SK-N-DZ (cell line): ENCODE results near the gene FBXL15. TPM values are rescaled to one million over a fixed set of nuclear protein-coding genes. Genes with fewer than 3 reads are reported as not detected.

Experiments used
- DNase-seq: peaks from one replicate; pipeline ENCODE4 v3.0.0-alpha.2; 2015; ENCODE audit warnings: low spot score
- polyA plus RNA-seq, 2 experiments: library from polyadenylated mRNA; depleted of rRNA; stranded (reverse); fragments of >200 nt; gene quantifications; 2 replicates each; pipeline ENCODE4 v1.2.3, GENCODE V29; 2014

Gene FBXL15, protein sequence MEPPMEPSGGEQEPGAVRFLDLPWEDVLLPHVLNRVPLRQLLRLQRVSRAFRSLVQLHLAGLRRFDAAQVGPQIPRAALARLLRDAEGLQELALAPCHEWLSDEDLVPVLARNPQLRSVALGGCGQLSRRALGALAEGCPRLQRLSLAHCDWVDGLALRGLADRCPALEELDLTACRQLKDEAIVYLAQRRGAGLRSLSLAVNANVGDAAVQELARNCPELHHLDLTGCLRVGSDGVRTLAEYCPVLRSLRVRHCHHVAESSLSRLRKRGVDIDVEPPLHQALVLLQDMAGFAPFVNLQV
- polyA plus RNA-seq (2014; cell fraction: cytosol; rRNA removed): 34.1 and 42.6 TPM in 2 replicates
- polyA plus RNA-seq (2014; cell fraction: nucleus; rRNA removed): 47.1 and 53.0 TPM in 2 replicates

DNA sequence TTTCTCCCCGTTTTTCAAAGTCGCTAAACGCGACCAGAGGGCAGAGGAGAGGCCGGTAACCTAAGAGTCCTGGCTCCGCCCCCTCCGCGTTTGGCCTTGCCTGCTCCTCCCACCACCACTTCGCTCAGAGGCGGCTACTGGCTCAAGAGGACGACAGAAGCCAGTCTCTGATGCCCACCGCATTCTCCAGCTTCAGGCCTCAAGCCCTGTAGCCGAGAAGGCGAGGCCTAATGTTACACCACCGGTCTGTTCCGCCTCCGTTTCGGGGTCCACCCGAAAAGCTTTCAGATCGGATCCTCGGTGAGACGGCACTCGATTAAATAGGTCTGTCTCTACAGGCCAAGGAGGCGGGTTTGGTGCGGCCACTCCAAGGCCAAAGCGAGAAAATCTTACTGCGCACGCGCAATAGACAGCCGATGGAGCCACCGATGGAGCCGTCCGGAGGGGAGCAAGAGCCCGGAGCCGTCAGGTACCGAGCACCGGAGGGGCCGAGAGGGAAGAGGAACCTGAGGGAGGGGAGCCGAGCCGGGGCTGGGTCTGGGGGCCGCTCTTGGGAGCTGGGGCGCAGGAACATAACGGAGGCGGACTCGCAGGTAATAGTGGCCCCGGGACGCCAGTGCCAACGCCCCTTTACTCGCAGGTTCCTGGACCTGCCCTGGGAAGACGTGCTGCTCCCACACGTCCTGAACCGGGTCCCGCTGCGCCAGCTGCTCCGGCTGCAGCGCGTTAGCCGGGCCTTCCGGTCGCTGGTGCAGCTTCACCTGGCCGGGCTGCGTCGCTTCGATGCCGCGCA is at the start of gene FBXL15:
Gene FBXL15 (plus strand): TSS at position 123 of the 793 bp plus-strand sequence. CDS start 294 bp downstream, at position 417.
- peak; percentile 98 for DNase-seq

- DNase-seq: no peak
Observed at GRCh38 chr10:102371295-102371694, 49.3 kb upstream of the FBXL15 start.

GRCh38 chr10:102375250-102375649 is 45.4 kb upstream of the FBXL15 start:
- DNase-seq: no peak

GRCh38 chr10:102375867-102376266 is 44.8 kb upstream of the FBXL15 start:
- DNase-seq: no peak

DNA sequence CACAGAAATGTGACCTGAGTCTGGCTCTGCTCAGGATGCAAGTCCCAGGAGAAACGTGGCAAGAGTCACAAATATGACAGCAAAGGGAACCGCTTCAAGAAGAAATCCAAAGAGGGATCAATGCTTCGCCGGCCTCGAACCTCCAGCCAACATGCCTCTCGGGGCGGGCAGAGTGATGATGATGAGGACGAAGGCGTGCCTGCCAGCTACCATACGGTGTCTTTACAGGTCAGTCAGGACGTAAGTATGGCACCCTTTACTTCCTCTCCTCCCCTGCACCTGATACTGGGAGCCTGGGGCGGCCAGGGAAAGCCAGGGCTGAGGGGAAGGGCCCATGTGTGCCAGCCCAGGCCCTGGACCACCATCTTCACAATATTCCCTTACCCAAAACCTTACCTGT is 43.7 kb upstream of the FBXL15 start:
- DNase-seq: no peak

DNA sequence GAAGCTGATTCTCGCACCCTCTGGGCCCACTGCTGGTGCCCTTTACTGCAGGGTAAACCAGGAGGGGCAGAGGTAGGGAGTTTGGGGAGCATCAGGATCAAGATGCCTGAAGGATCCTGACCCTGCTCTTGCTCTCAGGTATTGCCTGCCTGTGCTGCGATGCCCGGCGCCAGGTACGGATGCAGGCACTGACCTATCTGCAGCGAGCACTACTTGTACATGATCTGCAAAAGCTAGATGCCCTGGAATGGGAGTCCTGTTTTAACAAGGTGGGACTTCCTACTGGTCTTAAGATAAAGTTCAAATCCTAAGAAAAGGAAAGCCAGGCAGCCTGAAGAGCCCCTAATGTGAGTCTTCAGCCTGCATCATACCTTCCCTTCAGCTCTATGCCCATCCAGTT is 41.3 kb upstream of the FBXL15 start:
- DNase-seq: no peak

- no peak for DNase-seq
Observed at GRCh38 chr10:102381983-102382382, 38.7 kb upstream of the FBXL15 start.

DNA sequence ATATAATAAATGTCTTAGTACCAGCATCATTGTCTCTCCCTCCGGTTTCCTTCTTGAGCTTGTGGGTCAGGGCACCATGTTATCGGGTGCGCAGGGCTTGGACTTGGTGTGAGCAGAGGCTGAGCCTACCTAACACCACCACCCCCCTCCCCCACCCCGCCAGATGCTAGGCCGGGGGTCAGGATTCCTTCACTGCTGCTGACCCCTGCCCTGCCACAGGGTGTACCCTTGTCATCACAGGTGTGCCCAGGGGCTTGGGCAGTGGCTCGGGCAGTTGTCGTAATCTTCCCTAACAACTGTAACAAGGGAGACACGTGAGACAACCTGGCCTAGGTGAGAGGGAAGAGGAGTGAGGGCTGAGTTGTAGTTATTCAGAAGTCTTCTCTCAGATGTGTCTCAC is 37.8 kb upstream of the FBXL15 start:
- no peak for DNase-seq

DNA sequence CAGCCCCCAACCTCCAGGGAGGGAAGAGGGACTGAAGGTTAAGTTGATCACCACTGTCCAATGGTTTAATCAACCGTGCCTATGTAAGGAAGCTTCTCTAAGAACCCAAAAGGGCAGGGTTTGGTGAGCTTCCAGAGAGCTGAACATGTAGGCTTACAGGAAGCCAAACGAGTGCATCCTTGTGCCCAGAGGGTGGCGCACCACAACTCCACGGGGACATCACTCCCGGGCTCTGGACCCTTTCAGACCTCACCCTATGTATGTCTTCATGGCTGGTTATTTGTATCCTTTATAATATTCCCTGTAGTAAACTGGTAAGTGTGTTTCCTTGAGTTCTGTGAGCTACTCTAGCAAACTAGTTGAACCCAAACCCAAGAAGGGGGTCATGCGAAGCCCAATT is 36.6 kb upstream of the FBXL15 start:
- DNase-seq: no peak

DNA sequence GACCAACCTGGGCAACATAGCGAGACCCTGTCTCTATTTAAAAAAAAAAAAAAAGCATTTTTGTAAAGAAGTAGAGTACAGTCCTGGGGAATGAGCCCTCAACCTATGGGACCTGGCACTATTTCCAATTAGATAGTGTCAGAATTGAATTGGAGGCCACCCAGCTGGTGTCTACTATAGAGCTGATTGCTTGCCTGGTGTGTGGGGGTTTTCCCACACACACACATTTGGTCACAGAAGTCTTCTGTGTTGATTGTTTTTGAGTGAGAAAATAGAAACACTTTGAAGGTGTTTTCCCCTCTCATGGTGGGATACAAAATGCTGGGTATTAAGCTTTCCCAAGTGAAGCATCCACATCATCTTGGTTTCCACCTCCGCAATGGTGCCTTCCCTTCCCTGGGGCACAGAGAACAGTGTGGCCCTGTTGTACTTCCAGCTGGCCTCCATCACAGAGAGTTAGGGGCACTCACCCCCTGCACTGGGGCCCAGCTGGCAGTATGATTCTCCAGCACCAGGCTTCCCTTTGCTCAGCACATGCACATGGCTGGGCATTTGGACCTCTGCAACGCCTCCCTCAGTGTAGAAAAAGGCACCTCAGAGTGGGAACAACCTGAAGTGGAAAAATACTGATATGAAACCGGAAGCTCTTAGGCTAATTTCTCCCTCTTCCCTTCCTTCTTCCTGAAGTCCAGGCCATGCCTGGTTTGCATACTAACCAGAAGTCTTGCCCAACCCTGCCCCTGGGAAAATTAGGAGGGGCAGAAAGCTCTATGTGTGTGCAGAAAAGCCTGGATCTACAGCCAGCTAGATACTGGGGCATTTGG is 35.8 kb upstream of the FBXL15 start:
- no peak for DNase-seq

DNA sequence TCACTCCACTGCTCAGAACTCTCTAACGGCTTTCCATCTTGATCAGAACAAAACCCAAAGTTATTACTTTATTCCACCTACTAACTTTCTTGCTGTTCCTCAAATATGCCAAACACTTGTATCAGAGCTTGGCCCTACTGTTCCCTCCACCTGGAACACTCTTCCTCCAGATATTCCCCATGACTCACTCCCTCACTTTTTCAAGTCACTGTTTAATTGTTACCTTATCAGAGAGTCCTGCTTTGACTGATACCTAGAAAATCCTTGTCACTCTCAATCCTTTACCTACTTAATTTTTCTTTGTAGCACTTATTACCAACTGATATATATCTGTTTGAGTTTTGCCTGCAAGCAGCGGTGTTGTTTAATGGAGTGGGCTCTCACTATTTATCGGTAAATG is 30.7 kb upstream of the FBXL15 start:
- no peak for DNase-seq

GRCh38 chr10:102392306-102392705 is 28.3 kb upstream of the FBXL15 start:
- no peak for DNase-seq

DNA sequence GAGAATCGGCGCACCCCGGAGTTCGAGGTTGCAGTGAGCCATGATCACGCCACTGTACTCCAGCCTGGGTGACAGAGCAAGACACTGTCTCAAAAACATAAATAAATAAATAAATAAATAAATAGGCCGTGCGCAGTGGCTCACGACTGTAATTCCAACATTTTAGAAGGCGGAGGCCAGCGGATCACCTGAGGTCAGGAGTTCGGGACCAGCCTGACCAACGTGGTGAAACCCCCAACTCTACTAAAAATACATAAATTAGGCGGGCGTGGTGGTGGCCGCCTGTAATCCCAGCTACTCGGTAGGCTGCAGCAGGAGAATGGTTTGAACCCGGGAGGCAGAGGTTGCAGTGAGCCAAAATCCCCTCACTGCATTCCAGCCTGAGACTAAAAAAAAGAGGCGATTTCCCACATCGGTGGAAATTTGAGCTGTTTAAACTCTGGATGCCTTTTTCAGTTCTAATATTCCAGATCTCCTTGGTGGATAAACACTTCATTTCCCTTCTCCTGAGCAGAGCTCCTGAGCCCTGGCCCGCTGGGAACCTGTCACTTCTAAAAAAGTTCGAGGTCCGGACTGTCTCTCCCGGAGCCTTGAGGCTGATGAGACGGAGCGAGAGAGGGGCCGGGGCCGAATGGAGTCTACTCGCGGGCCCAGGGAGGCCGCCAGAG is 27.1 kb upstream of the FBXL15 start:
- DNase-seq: no peak

GRCh38 chr10:102394079-102394800 is 26.4 kb upstream of the FBXL15 start:
- peak; percentile 86 for DNase-seq

DNA sequence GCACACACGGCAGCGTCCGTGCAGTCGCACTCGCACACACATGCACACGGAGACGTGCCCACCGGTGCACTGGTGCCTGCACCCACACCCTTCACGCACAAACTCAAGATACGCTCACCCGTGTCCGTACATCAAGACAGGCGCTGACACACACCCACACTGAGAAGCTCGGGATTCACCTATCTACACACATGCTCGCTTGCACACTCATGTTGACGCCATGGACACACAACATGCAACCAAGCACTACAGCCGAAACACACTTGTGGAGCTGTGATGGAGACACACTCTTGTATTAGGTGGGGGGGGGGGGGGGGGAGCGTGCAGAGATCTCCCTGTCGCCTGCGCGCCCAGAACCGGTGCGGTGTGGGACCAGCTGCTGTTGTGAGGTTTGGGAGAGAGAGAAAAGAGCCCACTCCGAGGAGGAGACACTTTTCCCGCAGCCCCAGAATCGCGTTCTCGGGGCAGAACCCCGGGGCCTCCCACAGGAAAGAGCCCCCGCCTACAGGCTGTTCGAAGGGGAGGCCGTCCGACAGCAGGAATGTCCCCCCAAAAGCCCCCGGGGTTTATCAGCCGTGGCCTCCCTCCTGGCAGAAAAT is 25.7 kb upstream of the FBXL15 start:
- no peak for DNase-seq

- peak; percentile 74 for DNase-seq
Observed at GRCh38 chr10:102395400-102396316, 25.0 kb upstream of the FBXL15 start, which contains the start of gene NFKB2. NFKB2 (plus strand) TSS chr10:102395705; CDS start chr10:102395960, 255 bp downstream.

GRCh38 chr10:102396317-102396650 is 24.4 kb upstream of the FBXL15 start:
- DNase-seq: no peak

GRCh38 chr10:102396730-102397151 is 23.9 kb upstream of the FBXL15 start:
- no peak for DNase-seq
